ENCODE data around the gene COL11A1.
"Not testable (repeated sequence)": the region's sequence is repeated elsewhere in the genome, so short reads cannot be mapped to it uniquely, and the experiment has no call there.

COL11A1 gene

DNA sequence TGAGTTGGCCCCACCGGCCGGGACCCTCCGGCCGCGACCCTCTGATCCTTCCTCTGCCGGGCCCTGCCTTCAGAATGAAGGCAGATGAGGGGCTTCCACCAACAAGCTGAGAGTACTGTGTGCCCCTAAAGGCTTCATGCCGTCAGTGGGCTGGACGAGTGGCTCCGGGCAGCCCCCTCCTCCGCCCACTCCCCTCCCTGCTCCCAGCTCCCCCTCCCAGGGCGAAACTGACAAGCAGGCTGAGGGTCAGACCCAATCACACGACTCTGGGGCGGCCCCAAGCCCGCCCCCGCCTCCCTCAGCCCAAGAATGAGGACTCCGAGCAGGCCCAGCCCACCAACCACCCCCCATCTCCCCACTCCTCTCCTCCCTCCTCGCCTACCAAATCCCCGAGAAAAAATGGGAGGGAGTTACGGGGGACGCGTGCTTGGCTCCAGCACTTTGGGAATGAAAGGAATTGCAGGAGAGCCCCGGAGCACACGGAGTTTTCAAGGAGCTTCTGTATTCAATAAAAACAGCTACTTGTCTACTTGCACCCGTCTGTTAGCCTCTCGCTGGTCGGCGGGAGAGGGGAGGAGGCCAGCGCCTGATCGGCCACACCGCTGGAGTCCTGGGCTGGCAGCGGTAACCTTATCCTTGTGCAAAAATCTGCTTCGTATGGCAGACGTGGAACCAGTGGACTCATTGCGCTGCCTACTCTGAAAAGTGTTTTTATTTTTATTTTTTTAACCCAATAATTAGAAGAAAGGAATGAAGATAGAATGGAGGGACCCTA is at the start of gene COL11A1:
Gene COL11A1 (minus strand): TSS at position 147 of the 775 bp plus-strand sequence. CDS start 344 bp downstream, outside the sequence.
- in situ Hi-C loops (cut with MboI; ENCODE audit: low sequenced_read_pairs) = no loop called here

DNA sequence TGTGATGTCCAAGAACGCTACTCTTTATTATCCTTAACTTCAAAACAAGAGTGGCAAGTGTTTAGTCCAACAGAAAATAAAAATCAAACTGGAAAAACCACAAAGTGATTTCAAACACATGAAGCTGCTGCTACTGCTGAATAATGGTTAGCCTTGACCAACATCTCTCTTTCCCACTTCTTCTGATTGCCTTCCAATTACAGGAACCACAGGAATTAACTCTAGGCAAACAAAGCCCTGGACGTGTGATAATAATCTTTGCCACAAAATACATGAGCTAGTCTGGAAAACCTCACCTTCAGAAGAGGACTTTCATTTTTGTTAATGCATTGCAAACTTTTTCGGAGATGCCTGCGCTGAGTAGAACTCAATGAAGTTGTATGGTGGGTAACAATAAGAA is 48.6 kb upstream of the COL11A1 start:
- in situ Hi-C loops (cut with MboI; ENCODE audit: low sequenced_read_pairs) = no loop called here

DNA sequence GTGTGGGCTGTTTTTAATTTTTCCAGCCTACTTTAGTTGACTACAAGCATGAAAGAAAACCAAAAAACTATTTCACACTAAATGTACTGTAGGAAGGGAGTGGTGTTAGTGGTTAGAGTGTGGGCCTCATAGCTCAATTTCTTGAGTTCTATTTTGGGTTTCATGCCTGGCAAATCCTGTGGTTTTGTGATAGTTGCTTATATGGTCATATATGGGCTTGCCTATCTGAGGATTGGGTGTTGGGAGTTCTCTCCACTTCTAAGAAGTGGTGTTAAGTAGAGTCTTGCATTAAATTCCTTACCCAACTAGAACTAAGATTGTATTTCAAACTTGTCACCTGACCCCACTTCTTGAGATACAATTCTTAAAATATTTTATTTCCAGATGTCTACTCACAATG is 37.8 kb upstream of the COL11A1 start:
- in situ Hi-C loops (cut with MboI; ENCODE audit: low sequenced_read_pairs) = no loop called here

DNA sequence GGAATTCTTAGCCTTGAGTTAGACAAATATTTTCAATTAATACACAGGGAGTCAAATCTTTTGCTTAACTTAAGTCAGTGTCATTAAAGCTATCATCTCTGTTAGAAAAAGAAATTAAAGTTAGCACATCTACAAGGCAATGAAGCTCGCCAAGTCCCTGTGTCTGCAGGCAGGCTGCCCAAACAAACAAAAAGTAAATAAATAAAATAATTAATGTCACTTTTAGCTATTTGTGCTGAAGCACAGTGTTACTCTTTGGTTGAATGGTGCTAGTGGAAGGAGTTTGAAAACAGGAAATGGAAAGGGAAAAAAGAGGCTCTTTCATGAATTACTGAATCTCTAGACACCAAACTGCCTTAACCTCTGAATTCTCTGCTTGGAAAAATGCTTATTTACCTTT is 37.1 kb upstream of the COL11A1 start:
- in situ Hi-C loops (cut with MboI; ENCODE audit: low sequenced_read_pairs) = no loop called here

DNA sequence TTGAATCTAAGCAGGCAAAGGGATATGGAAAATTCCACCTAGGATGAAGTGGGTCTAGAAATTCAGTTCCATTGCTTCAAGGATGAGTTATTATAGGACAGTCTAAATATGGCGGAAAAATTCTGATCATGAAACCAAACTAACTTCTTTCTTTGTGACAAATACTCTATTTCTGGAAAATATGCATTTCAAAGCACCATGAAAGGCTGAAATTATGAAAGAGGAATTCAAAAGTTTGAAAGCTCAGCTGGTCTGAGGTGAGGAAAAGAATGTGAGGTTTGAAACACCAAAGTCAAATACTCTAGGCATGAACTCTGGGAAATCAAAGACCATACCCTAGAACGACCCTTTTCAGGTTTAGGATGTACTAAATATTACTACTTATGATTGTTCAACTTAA is 36.4 kb upstream of the COL11A1 start:
- in situ Hi-C loops (cut with MboI; ENCODE audit: low sequenced_read_pairs) = no loop called here

DNA sequence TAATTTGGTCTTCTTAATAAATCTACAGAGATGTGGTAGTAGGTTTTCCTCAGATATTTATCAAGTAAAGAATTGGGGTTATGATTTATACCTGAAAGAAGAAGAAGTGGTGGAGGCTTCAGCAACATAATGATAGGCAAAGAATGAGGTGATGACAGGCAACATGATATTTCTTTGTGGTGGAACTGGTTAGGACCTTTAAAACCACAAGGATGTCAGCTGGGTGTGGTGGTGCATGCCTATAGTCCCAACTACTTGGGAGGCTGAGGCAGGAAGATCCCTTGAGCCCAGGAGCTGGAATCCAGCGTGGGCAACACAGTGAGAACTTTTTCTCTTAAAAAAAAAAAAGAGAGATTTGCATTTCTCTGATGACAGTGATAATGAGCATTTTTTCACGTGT is 34.1 kb upstream of the COL11A1 start:
- in situ Hi-C loops (cut with MboI; ENCODE audit: low sequenced_read_pairs) = no loop called here

DNA sequence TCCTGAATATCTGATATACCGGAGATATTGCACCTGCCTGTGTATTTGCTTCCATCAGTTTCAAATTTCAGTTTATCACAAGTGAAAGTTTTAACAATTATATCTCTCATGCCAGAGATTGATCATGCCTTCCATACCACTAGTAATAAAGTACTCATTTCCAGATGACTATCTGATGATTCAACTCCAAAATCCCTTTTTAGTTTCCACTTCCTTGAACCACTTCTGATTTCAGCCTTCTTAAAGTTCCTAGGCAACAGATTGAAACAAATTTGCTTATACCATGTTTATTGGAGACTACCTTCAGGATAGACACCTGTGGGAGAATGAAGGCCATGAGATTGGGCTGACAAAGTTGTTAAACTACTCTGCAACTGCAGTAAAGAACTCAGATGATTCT is 21.5 kb upstream of the COL11A1 start:
- in situ Hi-C loops (cut with MboI; ENCODE audit: low sequenced_read_pairs) = no loop called here

DNA sequence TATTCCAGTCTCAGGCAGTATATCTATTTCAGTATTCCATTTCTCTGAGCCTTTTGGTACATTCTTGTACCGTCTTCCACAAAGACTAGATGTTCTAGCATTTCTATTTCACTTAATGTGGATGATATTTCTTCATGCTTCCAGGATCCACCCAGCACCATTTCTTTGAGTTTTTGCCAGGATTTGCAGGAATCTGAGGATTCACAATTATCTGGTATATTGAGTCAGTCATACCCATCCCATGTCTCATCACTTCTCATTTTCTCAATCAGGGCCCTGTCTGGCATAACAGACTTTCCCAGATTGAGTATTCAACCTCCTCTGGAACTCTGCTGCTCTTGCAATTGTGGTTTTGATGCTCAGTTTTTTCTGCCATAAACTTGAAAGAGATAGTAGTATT is 20.9 kb upstream of the COL11A1 start:
- in situ Hi-C loops (cut with MboI; ENCODE audit: low sequenced_read_pairs) = no loop called here

DNA sequence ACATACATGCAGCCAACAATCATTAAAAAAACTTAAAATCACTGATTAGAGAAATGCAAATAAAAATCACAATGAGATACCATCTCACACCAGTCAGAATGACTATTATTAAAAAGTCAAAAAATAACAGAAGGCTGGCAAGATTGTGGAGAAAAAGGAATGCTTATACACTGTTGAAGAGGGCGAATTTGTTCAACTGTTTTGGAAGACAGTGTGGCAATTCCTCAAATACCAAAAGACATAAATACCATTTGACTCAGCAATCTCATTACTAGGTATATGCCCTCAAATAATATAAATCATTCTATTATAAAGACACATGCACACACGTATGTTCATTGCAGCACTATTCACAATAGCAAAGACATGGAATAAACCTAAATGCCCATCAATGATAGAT is 19.9 kb upstream of the COL11A1 start:
- in situ Hi-C loops (cut with MboI; ENCODE audit: low sequenced_read_pairs) = not testable (repeated sequence)

DNA sequence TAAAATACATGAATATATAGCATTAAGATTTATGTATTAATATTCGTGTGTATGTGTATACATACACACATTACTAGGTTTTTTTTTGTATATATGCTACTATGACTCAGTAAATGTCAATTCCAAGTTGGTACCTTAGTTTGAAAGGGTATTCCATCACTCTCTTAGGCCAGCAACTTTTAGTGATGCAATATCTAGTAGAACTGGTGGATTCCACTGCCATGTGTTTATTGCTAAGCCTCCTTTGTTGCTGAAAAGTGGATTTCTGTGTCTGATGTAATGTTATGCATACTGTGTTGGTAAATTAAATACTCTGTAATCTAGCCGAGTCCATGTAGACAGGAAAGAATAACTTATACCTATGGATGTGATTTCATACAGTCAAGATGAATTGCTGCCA is 16.9 kb upstream of the COL11A1 start:
- in situ Hi-C loops (cut with MboI; ENCODE audit: low sequenced_read_pairs) = no loop called here

DNA sequence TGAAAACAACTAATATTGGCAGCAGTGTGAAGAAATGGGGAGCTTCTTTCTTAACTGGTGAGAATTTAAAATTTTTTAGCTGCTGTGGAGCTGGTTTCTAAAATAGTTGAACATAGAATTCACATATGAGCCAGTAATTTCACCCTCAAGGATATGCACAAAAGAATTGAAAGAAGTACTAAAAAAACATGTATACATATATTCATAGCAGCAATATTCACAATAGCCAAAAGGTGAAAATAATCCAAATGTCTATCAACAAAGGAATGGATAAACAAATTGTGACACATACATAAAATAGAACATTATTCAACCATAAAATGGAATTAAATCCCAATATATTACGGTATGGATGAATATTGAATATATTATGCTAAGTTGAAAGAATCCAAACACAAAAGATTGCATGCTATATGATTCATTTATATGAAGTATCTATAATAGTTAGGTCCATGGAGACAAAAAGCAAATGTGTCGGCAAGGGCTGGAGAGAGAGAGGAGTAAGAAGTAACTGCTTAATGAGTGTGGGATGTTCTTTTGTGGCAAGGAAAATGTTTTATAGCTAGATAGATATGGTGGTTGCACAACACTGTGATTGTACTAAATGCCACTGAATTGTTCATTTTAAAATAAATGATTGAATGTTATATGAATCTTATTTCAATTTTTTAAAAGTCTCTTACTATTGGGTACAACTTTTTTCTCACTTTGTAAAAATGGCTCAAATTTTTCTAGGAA is 14.8 kb upstream of the COL11A1 start:
- in situ Hi-C loops (cut with MboI; ENCODE audit: low sequenced_read_pairs) = no loop called here

DNA sequence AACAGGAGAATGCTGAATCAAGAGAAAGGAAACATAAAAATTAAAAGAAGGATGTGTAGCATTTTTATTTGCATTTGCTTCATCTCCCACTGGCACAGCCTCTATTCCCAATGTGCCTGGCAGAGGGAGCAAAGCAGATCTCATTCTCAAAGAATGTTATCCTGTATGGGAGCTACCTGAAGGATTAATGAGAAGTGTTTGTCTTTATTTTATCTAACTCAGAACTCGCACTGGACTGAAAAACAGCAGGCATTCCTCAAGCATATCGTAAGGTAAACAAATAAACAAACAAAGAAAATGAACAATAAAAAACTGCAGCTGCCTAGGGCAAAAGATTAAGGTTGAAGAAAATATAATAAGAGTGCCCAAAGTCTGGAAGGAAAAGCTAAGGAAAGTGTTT is 12.7 kb upstream of the COL11A1 start:
- in situ Hi-C loops (cut with MboI; ENCODE audit: low sequenced_read_pairs) = no loop called here

DNA sequence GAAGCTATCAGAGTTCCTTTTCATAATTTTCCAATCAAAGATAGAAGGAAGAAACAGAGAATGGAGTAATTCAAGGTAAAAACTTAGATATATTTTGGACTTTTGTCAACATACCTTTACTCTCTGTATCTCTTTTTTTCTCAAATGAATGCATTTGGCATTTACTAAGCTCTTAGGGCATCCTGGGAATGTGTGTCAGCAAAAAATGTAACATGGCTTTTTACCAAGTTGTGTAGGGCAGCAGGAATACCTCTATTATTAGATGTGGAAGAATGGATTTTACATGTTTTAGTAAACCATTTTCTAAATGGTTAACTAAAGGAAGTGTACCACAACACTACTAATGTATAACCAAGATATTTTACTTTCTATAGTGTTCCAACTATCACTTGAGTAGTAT is 4.2 kb upstream of the COL11A1 start:
- in situ Hi-C loops (cut with MboI; ENCODE audit: low sequenced_read_pairs) = no loop called here

DNA sequence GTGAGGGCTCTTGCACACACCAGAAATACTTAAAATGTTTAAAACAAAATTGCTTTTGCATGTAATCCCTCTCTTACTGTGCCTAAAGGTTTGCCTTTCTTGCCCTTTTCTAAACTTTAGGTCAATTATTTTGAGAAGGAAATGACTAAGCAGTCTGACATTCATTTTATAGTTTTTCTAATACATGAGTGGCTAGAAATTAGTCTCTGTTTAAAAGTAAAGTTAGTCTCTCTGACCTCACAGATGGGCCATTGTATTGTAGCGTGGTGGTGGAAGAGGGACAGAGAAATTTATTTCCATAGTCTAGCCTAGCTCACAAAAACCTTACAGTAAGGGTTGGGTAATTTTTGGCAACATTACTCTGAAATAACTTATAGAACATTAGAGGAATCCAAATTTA is 3.6 kb upstream of the COL11A1 start:
- in situ Hi-C loops (cut with MboI; ENCODE audit: low sequenced_read_pairs) = no loop called here

DNA sequence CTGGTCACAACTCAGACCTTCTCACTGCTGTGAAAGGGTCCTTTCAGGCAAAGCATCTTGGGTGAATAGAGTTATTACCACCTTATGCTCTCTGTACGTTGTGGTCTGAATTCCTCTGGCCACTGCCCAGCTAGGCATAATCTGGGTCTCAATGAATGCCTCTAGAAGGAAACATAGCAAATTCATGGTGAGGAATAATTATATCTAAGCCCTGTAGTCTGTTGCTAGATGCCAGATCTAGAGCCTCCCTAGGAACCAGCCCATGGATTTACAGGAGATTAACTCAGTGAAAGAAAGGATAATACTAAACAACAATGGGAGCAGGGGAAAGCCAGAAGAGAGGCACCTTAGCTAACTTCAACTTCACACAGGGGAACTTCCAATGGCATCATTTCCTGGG is 2.4 kb upstream of the COL11A1 start:
- in situ Hi-C loops (cut with MboI; ENCODE audit: low sequenced_read_pairs) = no loop called here

DNA sequence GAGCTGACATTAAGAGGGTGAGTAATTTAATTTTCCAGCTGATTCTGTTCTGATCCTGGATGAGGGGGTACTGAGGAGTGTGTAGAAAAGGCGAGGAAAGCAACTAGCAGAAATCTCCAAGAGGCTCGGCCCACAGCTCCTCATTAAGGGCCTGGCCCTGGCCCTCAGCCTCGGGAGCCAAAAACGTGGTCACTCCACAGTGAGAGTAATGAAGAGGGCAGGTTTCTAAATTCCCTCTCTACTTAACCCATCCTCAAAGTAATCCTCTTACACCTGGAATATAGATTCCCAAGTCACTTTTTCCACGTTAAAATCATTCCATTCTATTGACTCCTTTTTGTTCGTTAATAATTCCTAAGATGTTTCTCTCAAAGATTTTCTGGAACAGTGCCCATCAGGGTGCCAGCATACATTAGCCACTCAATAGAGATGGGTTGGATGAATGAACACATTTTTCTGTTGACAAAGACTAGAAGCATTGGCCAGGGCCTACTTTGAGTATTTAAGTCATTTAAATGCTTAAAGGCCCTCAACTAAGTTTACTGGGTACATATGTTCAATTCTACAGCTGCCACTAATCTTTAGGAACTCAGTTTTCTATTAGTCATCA is 1.1 kb upstream of the COL11A1 start:
- in situ Hi-C loops (cut with MboI; ENCODE audit: low sequenced_read_pairs) = no loop called here

DNA sequence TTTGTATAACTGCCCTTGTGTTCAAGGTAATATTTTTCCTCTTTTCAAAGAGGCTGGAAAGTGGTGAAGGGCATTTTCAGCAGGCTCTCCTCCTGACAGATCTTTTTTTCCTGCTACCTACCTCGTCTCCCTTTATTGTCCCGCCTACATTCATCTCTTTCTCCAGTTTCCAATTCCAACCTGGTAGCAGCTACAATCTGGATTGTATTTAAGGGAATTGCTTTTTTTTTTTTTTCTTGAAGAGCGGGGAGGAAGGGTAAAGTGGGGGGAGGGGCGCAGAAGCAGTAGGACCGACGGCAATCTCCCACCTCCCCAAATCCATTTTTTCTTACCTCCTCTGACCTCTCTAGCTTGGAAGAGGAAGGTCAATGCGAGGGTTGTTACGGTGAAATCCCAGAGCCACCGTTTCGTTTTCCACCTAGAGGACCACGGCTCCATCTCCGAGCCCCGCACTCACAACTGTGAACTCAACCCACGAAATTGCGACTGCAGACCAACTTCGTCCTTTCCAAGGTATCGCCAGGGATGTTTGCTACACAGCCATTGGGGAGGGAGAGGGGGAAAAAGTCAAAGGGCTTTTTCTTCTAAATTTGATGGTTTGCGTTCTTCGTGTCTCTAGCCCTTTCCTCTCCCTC is 464 bp downstream of the COL11A1 start:
- in situ Hi-C loops (cut with MboI; ENCODE audit: low sequenced_read_pairs) = no loop called here

DNA sequence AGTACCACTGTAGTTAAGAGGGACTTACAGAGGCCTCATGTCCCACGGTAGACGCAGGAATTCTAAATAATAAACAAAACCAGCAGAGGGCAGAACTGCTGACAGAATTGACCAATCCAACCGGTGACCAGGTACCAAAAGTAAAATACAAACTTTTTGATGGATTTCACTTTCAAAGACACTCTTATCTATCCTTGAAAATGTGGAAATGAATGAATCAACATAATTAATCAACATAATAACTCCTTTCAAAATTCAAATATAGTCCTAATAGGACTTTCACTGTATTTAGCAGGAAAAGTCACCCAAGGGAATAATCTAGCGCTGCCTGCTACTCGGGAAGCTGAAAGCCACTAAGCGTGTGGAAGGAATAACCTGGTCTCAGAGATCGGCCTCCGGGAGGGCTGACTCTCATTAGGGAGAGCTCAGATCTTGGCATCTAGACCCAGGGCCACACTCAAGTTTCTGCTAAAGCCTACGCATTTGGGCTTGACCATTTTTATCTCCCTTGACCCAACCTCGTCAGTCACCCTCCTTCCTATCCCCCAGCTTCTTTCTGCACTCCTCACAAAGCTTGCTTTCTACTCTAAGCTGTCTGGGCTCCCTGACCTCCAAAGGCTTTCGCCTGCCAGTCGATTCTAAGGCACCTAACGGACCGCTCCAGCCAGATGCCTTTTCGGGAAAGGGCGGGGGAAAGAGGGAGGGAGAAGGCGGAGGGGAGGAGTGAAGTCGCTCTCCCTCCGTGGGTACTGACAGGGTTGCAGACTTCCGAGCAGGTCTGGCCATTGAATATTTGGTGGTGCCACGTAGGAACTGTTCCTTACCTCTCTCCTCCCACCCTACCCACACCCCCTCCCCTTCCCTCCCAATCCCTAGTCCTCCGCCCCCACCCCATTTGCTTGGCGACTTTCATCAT is 1.6 kb downstream of the COL11A1 start:
- in situ Hi-C loops (cut with MboI; ENCODE audit: low sequenced_read_pairs) = no loop called here

DNA sequence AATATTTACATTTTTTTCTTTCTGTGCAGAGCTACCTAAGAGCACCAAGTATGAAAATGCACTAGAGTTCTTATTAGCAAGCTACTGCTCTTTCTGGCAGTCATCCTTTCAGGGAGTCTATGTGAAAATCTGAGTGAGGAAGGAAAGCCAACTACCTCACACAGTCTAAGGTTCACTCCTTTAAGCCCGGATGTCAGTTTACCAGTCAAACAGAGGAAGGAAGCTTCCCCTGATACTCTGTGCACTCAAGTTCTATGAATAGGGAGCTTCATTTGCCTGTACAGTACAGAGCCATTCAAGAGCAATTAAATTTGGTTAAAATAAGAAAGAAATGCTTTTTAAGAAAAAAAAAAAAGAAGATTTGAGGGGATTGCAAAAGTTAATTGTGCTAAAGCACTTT is 6.9 kb downstream of the COL11A1 start:
- in situ Hi-C loops (cut with MboI; ENCODE audit: low sequenced_read_pairs) = no loop called here

DNA sequence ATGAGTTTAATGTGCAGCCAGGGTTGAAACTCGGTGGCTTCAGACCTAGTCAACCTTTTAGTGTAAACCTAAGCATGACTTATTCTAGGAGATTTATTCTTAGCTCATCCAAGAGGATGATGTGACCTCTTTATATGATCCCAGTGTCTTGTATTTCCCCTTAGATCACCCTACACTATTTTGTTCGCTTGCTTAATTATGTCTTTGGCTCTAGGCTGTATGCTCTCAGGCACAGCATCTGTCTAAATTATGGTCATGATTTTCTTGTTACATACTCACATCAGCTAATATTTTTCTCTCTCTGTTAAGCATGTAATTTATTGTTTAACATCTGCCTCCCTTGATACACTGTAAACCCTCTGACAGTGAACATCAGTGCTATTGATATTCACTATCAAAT is 19.1 kb downstream of the COL11A1 start:
- in situ Hi-C loops (cut with MboI; ENCODE audit: low sequenced_read_pairs) = no loop called here

DNA sequence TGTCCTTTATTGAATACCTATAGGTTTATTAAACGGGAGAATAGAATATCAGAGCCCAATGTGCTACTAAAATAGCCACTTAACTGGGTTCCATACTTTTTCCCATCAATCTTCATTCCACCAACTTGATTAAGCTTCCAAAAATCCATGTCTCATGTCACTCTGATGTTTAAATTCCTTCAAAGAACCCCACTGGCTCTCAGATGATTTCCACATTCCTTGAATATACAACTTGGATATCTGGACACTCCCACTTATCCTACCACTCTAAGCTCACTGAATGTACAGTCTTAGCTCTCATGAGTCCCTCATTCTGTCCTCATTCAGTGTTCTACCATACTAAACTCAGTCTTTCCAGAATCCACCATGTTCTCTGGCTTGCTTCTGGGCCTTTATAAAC is 21.1 kb downstream of the COL11A1 start:
- in situ Hi-C loops (cut with MboI; ENCODE audit: low sequenced_read_pairs) = no loop called here

All from HL-60/S4 (cell line).